Trophoblast cell (in vitro differentiated cells and primary cell): ENCODE data around the gene ATP1B1.

ENCODE experiments used
- DNase-seq, 2 donors: peaks; one replicate each; pipeline ENCODE4 v3.0.0-alpha.2; 2016
- H2AFZ ChIP-seq: 2 replicates; pipeline ENCODE4 v1.6.1; 2013; ENCODE audit warnings: low read length, moderate library complexity, mild to moderate bottlenecking; ENCODE audit not compliant: insufficient read depth, poor library complexity
- H2AK5ac ChIP-seq: 2 replicates; pipeline ENCODE4 v1.6.1; 2013; ENCODE audit warnings: mild to moderate bottlenecking, low read length
- H2BK120ac ChIP-seq: 2 replicates; pipeline ENCODE4 v1.6.1; 2013; ENCODE audit warnings: low read length, mild to moderate bottlenecking, moderate library complexity; ENCODE audit not compliant: insufficient read depth, poor library complexity
- H2BK12ac ChIP-seq: 2 replicates; pipeline ENCODE4 v1.6.1; 2013; ENCODE audit warnings: mild to moderate bottlenecking, low read length, moderate library complexity
- H2BK5ac ChIP-seq: 2 replicates; pipeline ENCODE4 v1.6.1; 2013; ENCODE audit warnings: low read length, low read depth, moderate library complexity, mild to moderate bottlenecking; ENCODE audit not compliant: poor library complexity
- H3K14ac ChIP-seq: 2 replicates; pipeline ENCODE4 v1.6.1; 2013; ENCODE audit warnings: mild to moderate bottlenecking, low read length
- H3K18ac ChIP-seq: 2 replicates; pipeline ENCODE4 v1.6.1; 2013; ENCODE audit warnings: mild to moderate bottlenecking, low read length
- H3K23ac ChIP-seq: 2 replicates; pipeline ENCODE4 v1.6.1; 2013; ENCODE audit warnings: low read length
- H3K27ac ChIP-seq: 2 replicates; pipeline ENCODE4 v1.5.1; 2013; ENCODE audit warnings: low read depth, mild to moderate bottlenecking, inconsistent platforms, low read length, moderate library complexity
- H3K27me3 ChIP-seq: 2 replicates; pipeline ENCODE4 v1.6.1; 2013; ENCODE audit warnings: inconsistent platforms, mild to moderate bottlenecking, low read length, moderate library complexity; ENCODE audit not compliant: insufficient read depth
- H3K36me3 ChIP-seq, 2 experiments: 1 replicate in 1 of 2; 2 replicates in 1 of 2; pipeline ENCODE4 v1.6.1; 2013; ENCODE audit warnings: low read length in 2 of 2, mild to moderate bottlenecking in 2 of 2, moderate library complexity in 1 of 2; ENCODE audit not compliant: insufficient read depth in 2 of 2, control insufficient read depth in 1 of 2
- H3K4ac ChIP-seq: 2 replicates; pipeline ENCODE4 v1.6.1; 2013; ENCODE audit warnings: low read depth, mild to moderate bottlenecking, low read length, moderate library complexity
- H3K4me1 ChIP-seq, 2 experiments: 1 replicate in 1 of 2; 2 replicates in 1 of 2; pipeline ENCODE4 v1.6.1; 2013; ENCODE audit warnings: low read length in 2 of 2, mild to moderate bottlenecking in 2 of 2, moderate library complexity in 1 of 2; ENCODE audit not compliant: insufficient read depth in 2 of 2, control insufficient read depth in 1 of 2
- H3K4me2 ChIP-seq: 2 replicates; pipeline ENCODE4 v1.6.1; 2013; ENCODE audit warnings: inconsistent platforms, mild to moderate bottlenecking, low read length, moderate library complexity
- H3K4me3 ChIP-seq: 2 replicates; pipeline ENCODE4 v1.5.1; 2013; ENCODE audit warnings: mild to moderate bottlenecking, low read depth, low read length, inconsistent platforms
- H3K79me1 ChIP-seq: one replicate; pipeline ENCODE4 v1.6.1; 2013; ENCODE audit warnings: low read length
- H3K79me2 ChIP-seq: 2 replicates; pipeline ENCODE4 v1.6.1; 2013; ENCODE audit warnings: low read length, mild to moderate bottlenecking; ENCODE audit not compliant: control insufficient read depth, insufficient read depth, poor library complexity
- H3K9ac ChIP-seq: 2 replicates; pipeline ENCODE4 v1.6.1; 2013; ENCODE audit warnings: mild to moderate bottlenecking, low read length
- H3K9me3 ChIP-seq: 2 replicates; pipeline ENCODE4 v1.6.1; 2013; ENCODE audit warnings: low read depth, mild to moderate bottlenecking, control low read depth, inconsistent platforms, low read length; ENCODE audit not compliant: insufficient read depth
- H4K12ac ChIP-seq: 2 replicates; pipeline ENCODE4 v1.6.1; 2013; ENCODE audit warnings: low read depth, mild to moderate bottlenecking, low read length, moderate library complexity
- H4K8ac ChIP-seq: 2 replicates; pipeline ENCODE4 v1.6.1; 2013; ENCODE audit warnings: low read depth, mild to moderate bottlenecking, low read length, moderate library complexity
- H4K91ac ChIP-seq: one replicate; pipeline ENCODE4 v1.6.1; 2013; ENCODE audit warnings: low read depth, mild to moderate bottlenecking, low read length, moderate library complexity
- WGBS: extraction: QIAGEN DNeasy Blood & Tissue Kit; methylation state at CpG from one replicate; pipeline ENCODE4 v1.1.7; 2013; ENCODE audit warnings: missing lambda C conversion rate; ENCODE audit not compliant: insufficient read length, insufficient coverage; ENCODE audit errors: extremely low coverage; 5-methylcytosine and 5-hydroxymethylcytosine counted together

The ATP1B1 gene

DNA sequence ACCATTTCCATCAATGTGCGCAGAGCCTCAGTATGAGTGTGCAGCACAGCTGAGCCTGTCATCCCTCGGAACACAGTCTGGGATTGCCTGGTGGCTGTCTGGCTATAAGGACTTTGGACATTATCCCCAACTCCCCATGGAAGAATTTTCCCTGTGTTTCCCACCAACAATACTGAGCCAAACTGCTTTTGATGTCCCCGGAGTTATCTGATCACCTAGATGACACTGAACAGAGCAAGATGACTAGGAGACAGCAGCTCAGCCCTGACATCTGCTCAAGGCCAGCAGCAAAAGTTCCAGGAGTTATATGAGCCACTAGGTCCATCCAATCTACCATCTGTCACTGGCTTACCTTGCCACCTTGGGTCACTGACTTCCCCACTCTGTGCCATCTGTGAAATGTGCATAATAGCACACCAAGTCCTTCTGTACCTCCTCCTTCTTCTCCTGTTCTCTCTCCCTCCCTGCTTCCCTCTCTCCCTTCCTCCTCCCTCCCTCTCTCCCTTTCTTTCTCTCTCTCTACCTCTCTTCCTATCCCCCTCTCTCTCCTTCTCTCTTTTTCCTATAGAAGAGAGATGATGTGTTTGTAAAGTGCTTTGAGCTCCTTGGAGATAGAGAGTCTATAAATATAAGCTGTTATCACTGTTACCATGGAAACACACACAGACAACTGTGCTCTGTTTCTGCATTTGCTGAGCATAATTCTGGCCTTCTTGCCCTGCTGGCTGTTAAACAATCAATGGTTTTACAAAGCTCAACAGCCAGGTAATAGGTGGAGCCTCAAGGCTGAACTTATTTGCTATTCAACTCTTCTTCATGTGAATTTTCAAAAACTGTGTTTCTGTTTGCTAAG is 19.7 kb upstream of the ATP1B1 start:
- no peak overlapping the region for H3K27ac ChIP-seq
- peak overlapping the region; percentile 63 for H2BK12ac ChIP-seq
- no peak overlapping the region for H3K14ac ChIP-seq
- H2BK5ac ChIP-seq, result peak overlapping the region; percentile 14
- H4K12ac ChIP-seq, result no peak overlapping the region
- H3K9me3 ChIP-seq, result no peaks in the 10 kb centered on the region
- no CpG with 5 or more reads among the region's 3 CpGs for WGBS
- H3K36me3 ChIP-seq, result no peaks in the 10 kb centered on the region
- no peak overlapping the region for H3K23ac ChIP-seq
- H4K91ac ChIP-seq, result no peak overlapping the region
- H3K4me2 ChIP-seq, result no peak overlapping the region
- no peak overlapping the region for H3K4me3 ChIP-seq
- H2AK5ac ChIP-seq, result peak overlapping the region; percentile 24
- peaks cover 18 to 23% of the 10 kb centered on the region in 2 experiments for H3K4me1 ChIP-seq
- no peaks in the 10 kb centered on the region for H3K27me3 ChIP-seq
- H3K18ac ChIP-seq, result no peak overlapping the region
- no peak overlapping the region for H2AFZ ChIP-seq
- no peak overlapping the region for H2BK120ac ChIP-seq
- no peaks in the 10 kb centered on the region for H3K79me2 ChIP-seq
- DNase-seq, result peak in 1 of 2 donors; percentile 14
- H4K8ac ChIP-seq, result no peak overlapping the region
- H3K9ac ChIP-seq, result no peak overlapping the region
- no peak overlapping the region for H3K4ac ChIP-seq
- peaks cover 4% of the 10 kb centered on the region for H3K79me1 ChIP-seq

DNA sequence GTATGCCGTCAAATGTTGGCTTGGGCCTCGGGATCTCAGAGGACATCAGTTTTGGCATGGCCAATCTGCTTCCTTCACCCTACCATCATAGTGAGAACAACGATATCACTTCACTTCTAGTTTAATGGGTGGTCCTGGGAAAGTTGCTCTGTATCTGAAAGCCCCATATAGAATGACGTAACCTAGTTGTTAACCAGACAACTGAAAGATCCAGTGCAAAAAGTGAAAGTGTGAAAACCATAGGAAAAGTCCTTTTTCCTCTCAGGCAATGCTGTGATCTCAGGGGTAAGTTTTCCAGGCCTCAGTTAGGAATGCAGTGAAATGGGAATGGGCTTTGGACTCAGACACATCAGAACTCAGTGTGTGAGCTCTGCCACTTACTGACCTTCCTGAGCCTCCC is 18.6 kb upstream of the ATP1B1 start:
- H2BK120ac ChIP-seq, result no peak overlapping the region
- H2BK12ac ChIP-seq, result no peak overlapping the region
- no peak overlapping the region for H2BK5ac ChIP-seq
- no peak overlapping the region for H4K12ac ChIP-seq
- H3K79me2 ChIP-seq, result no peaks in the 10 kb centered on the region
- H3K27me3 ChIP-seq, result no peaks in the 10 kb centered on the region
- H2AFZ ChIP-seq, result no peak overlapping the region
- no peak overlapping the region for H2AK5ac ChIP-seq
- no peak for DNase-seq
- no CpG with 5 or more reads among the region's 4 CpGs for WGBS
- peaks cover 4% of the 10 kb centered on the region for H3K79me1 ChIP-seq
- H3K27ac ChIP-seq, result no peak overlapping the region
- H3K4ac ChIP-seq, result no peak overlapping the region
- H3K4me2 ChIP-seq, result no peak overlapping the region
- no peak overlapping the region for H3K18ac ChIP-seq
- H4K91ac ChIP-seq, result no peak overlapping the region
- H3K4me1 ChIP-seq, result peaks cover 18 to 23% of the 10 kb centered on the region in 2 experiments
- H3K9ac ChIP-seq, result no peak overlapping the region
- no peak overlapping the region for H3K4me3 ChIP-seq
- H3K23ac ChIP-seq, result no peak overlapping the region
- no peak overlapping the region for H3K14ac ChIP-seq
- no peaks in the 10 kb centered on the region for H3K9me3 ChIP-seq
- no peaks in the 10 kb centered on the region for H3K36me3 ChIP-seq
- H4K8ac ChIP-seq, result no peak overlapping the region

DNA sequence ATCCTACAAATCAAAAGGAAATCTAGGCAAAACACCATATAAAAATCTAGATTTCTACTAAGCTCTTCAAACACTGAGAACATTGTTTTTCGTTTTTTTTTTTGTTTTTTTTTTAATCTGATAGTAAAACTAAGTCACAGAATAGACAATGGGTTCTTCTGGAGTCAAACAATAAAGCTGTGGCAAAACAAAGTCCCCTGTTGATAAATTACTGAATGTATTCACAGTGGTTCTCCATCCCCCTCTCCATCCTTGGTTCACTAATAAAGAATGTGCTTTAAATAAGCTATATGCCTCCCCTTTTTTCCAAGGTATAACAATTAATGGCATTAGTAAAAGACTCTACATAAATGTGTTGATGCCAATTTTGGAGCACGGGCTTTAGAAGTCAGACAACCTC is 16.7 kb upstream of the ATP1B1 start:
- Histone ChIP-seq H2AFZ (no peak overlapping the region), H3K27me3 (no peaks in the 10 kb centered on the region), H3K14ac (no peak overlapping the region), H4K91ac (no peak overlapping the region), H3K27ac (no peak overlapping the region), H3K4me2 (no peak overlapping the region), H3K4me3 (no peak overlapping the region), H4K12ac (no peak overlapping the region), H3K79me2 (no peaks in the 10 kb centered on the region), H4K8ac (no peak overlapping the region), H2BK5ac (no peak overlapping the region), H2BK12ac (no peak overlapping the region), H3K4ac (no peak overlapping the region), H3K79me1 (peaks cover 4% of the 10 kb centered on the region), H2BK120ac (no peak overlapping the region), H3K9ac (no peak overlapping the region), H3K18ac (no peak overlapping the region), H3K4me1 (peaks cover 18 to 23% of the 10 kb centered on the region in 2 experiments), H3K9me3 (no peaks in the 10 kb centered on the region), H3K36me3 (no peaks in the 10 kb centered on the region), H2AK5ac (no peak overlapping the region), H3K23ac (no peak overlapping the region)
- no peak for DNase-seq
- whole genome bisulfite sequencing, result no CpG with 5 or more reads among the region's 2 CpGs

DNA sequence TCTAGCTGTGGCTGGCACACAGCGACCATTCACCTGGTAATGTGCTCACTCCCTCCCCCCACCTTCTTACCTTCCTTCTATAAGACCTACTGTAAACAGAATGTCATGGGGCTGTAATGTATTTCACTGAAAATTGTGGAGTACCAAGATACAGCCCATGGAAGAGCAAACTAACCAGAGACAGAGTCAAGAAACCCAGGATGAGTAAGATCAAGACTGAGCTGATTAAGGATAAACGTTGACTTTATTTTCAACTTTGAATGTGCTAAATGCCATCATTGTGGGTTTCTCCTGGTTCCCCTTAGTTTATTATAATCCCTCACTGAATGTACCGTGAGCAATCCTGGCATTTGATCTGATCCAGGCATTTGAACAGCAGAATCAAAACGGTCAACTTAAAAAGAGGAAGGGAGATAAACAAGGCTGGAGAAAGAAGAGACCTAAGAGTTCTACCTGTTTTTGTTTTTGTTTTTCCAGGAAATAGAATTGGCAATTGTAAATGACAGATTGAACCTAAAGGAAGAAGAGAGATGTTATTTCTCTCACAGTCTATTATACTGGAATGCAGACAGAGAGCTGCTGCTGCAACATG is 16.1 kb upstream of the ATP1B1 start:
- Histone ChIP-seq H3K18ac (no peak overlapping the region), H3K4me1 (peaks cover 18 to 22% of the 10 kb centered on the region in 2 experiments), H3K36me3 (no peaks in the 10 kb centered on the region), H2BK5ac (no peak overlapping the region), H3K4me2 (no peak overlapping the region), H3K79me1 (peaks cover 4% of the 10 kb centered on the region), H3K27me3 (no peaks in the 10 kb centered on the region), H3K27ac (no peak overlapping the region), H2BK120ac (no peak overlapping the region), H2BK12ac (no peak overlapping the region), H4K8ac (no peak overlapping the region), H3K9ac (no peak overlapping the region), H4K12ac (no peak overlapping the region), H2AK5ac (no peak overlapping the region), H3K79me2 (no peaks in the 10 kb centered on the region), H3K4me3 (no peak overlapping the region), H2AFZ (no peak overlapping the region), H3K23ac (no peak overlapping the region), H4K91ac (no peak overlapping the region), H3K9me3 (no peaks in the 10 kb centered on the region), H3K14ac (no peak overlapping the region), H3K4ac (no peak overlapping the region)
- no peak for DNase-seq
- WGBS, result no CpG with 5 or more reads among the region's 4 CpGs
